ENCODE results near the gene PRIM2.
"Not testable (repeated sequence)": the region's sequence is repeated elsewhere in the genome, so short reads cannot be mapped to it uniquely, and the experiment has no call there.

The PRIM2 gene

GRCh38 chr6:57474862-57475475 lies 157.5 kb downstream of the PRIM2 start:
- not testable (repeated sequence) for DNase-seq (ENCODE audit: low spot score)

GRCh38 chr6:57475656-57476055 lies 158.2 kb downstream of the PRIM2 start:
- not testable (repeated sequence) for DNase-seq (ENCODE audit: low spot score)

- not testable (repeated sequence) for DNase-seq (ENCODE audit: low spot score)
Observed at GRCh38 chr6:57480194-57480593, 162.8 kb downstream of the PRIM2 start.

GRCh38 chr6:57481121-57481520 lies 163.7 kb downstream of the PRIM2 start:
- DNase-seq (ENCODE audit: low spot score), result not testable (repeated sequence)

GRCh38 chr6:57482471-57482870 lies 165.0 kb downstream of the PRIM2 start:
- DNase-seq (ENCODE audit: low spot score), result not testable (repeated sequence)

GRCh38 chr6:57486494-57487081 lies 169.2 kb downstream of the PRIM2 start:
- not testable (repeated sequence) for DNase-seq (ENCODE audit: low spot score)

- not testable (repeated sequence) for DNase-seq (ENCODE audit: low spot score)
Observed at GRCh38 chr6:57488551-57488950, 171.1 kb downstream of the PRIM2 start.

- not testable (repeated sequence) for DNase-seq (ENCODE audit: low spot score)
Observed at GRCh38 chr6:57489887-57490286, 172.5 kb downstream of the PRIM2 start.

GRCh38 chr6:57491795-57492194 lies 174.4 kb downstream of the PRIM2 start:
- not testable (repeated sequence) for DNase-seq (ENCODE audit: low spot score)

- DNase-seq (ENCODE audit: low spot score), result not testable (repeated sequence)
Observed at GRCh38 chr6:57496251-57496650, 178.8 kb downstream of the PRIM2 start.

- not testable (repeated sequence) for DNase-seq (ENCODE audit: low spot score)
Observed at GRCh38 chr6:57500368-57501021, 183.1 kb downstream of the PRIM2 start.

- not testable (repeated sequence) for DNase-seq (ENCODE audit: low spot score)
Observed at GRCh38 chr6:57502387-57502786, 185.0 kb downstream of the PRIM2 start.

GRCh38 chr6:57505251-57505650 lies 187.8 kb downstream of the PRIM2 start:
- not testable (repeated sequence) for DNase-seq (ENCODE audit: low spot score)

GRCh38 chr6:57510390-57510789 lies 193.0 kb downstream of the PRIM2 start:
- not testable (repeated sequence) for DNase-seq (ENCODE audit: low spot score)

GRCh38 chr6:57515171-57515570 lies 197.7 kb downstream of the PRIM2 start:
- DNase-seq (ENCODE audit: low spot score), result not testable (repeated sequence)

GRCh38 chr6:57515845-57516244 lies 198.4 kb downstream of the PRIM2 start:
- not testable (repeated sequence) for DNase-seq (ENCODE audit: low spot score)

GRCh38 chr6:57516776-57517175 lies 199.3 kb downstream of the PRIM2 start:
- not testable (repeated sequence) for DNase-seq (ENCODE audit: low spot score)

GRCh38 chr6:57519198-57519597 lies 201.8 kb downstream of the PRIM2 start:
- DNase-seq (ENCODE audit: low spot score), result not testable (repeated sequence)

GRCh38 chr6:57521085-57521484 lies 203.7 kb downstream of the PRIM2 start:
- DNase-seq (ENCODE audit: low spot score), result not testable (repeated sequence)

GRCh38 chr6:57523221-57523620 lies 205.8 kb downstream of the PRIM2 start:
- DNase-seq (ENCODE audit: low spot score), result not testable (repeated sequence)

- not testable (repeated sequence) for DNase-seq (ENCODE audit: low spot score)
Observed at GRCh38 chr6:57529755-57530154, 212.3 kb downstream of the PRIM2 start.

- not testable (repeated sequence) for DNase-seq (ENCODE audit: low spot score)
Observed at GRCh38 chr6:57532660-57533059, 215.2 kb downstream of the PRIM2 start.

- DNase-seq (ENCODE audit: low spot score), result not testable (repeated sequence)
Observed at GRCh38 chr6:57535121-57535520, 217.7 kb downstream of the PRIM2 start.

All from GM20000 (cell line).